HG03521 (cell line): ENCODE data around the gene AP3S2.
"Not testable (repeated sequence)": the region's sequence is repeated elsewhere in the genome, so short reads cannot be mapped to it uniquely, and the experiment has no call there.

Source experiments
- ATAC-seq: cut with Tn5 transposase; IDR thresholded peaks from one replicate; pipeline ENCODE4 v1.9.1; 2021; ENCODE audit warnings: mild to moderate bottlenecking, moderate library complexity; ENCODE audit not compliant: unreplicated experiment

The AP3S2 gene

GRCh38 chr15:89836267-89837133 is 57.3 kb downstream of the AP3S2 start:
- ATAC-seq, result no peak

DNA sequence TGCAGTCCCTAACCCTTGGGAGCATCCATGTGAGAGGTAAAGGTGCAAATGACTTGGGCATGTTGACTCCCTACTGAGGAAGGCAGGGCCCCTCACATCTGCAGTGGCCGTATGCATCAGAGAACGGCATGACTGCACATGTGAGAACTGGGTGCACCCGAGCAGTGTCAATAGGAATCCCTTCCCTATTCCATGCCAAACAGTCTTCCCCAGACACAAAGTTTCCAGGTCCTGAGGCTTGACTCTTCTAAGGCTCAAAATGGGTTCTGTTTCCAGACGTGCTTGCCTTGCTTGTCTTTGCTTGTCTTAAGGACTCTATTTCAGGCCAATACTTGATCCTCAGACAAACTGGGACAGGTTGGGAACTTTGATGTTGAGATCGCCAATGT is 58.6 kb downstream of the AP3S2 start:
- ATAC-seq, result no peak

GRCh38 chr15:89834465-89835175 is 59.2 kb downstream of the AP3S2 start:
- ATAC-seq, result not testable (repeated sequence)

- ATAC-seq, result no peak
These were observed 59.8 kb downstream of the AP3S2 start for GRCh38 chr15:89833966-89834365.

DNA sequence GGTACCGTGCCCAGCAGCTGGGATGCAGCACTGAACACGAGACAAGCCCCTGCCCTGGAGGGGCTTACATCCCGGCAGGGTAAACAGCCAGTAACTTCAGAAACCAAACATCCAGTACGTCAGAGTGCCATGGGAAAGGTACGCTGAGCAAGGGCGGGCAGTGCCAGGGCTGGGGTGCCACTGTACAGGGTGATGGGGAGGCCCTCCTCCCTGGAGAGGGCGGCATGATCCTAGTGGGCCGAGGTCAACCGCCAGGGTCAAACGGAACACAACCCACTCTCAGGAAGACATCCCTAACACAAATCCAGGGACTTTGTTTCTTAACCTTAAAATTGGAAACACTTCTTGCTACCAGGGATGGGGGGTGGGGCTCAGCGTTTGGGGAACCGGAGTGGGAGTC is 63.2 kb downstream of the AP3S2 start:
- ATAC-seq, result no peak

GRCh38 chr15:89829616-89830440 is 64.0 kb downstream of the AP3S2 start:
- ATAC-seq, result no peak

DNA sequence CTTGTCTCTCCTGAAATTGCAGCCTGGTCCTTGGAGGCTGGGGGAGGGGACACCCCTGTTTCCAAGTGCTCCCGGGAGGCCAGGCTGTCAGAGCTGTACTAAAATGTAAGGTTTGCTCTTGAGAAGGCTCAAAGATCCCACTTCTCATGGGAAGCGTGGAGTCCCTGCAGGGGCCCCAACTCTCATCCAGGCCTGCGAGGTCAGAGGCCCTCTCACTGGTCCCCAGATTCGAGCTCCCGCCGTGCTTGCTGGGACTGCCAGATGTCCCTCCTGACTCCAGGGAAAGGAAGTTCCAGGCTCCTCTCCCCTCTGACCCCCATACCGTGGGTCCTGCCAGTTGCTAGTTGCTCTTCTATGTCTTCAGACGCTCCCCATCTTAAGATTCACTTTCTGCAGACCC is 64.6 kb downstream of the AP3S2 start:
- no peak for ATAC-seq

- ATAC-seq, result no peak
These were observed 65.3 kb downstream of the AP3S2 start for GRCh38 chr15:89828281-89829145.

DNA sequence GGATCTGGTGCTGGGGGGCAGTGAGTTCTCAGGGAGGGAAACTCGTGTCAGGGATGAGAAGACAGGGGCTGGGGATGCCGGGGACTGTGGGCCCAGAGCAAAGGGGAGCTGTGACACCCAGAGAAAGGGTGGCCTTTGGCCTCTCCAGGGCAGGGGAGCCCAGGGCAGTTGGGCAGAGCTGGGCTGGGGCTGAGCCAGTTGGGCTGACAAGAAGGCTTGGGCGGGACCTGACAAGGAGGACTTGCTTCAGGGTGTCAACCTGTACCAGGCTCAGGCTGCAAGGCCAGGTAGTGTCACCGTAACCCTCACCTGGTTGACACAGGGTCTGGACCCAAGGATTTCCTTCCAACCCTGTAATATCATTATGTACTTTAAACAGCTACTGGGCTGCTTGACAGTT is 66.0 kb downstream of the AP3S2 start:
- no peak for ATAC-seq

GRCh38 chr15:89826671-89827655 is 66.8 kb downstream of the AP3S2 start:
- ATAC-seq, result no peak

GRCh38 chr15:89825271-89825940 is 68.4 kb downstream of the AP3S2 start:
- no peak for ATAC-seq

GRCh38 chr15:89824607-89824867 is 69.3 kb downstream of the AP3S2 start:
- ATAC-seq, result no peak

GRCh38 chr15:89823836-89824606 is 69.8 kb downstream of the AP3S2 start:
- ATAC-seq, result no peak

GRCh38 chr15:89822951-89823711 is 70.7 kb downstream of the AP3S2 start:
- no peak for ATAC-seq

DNA sequence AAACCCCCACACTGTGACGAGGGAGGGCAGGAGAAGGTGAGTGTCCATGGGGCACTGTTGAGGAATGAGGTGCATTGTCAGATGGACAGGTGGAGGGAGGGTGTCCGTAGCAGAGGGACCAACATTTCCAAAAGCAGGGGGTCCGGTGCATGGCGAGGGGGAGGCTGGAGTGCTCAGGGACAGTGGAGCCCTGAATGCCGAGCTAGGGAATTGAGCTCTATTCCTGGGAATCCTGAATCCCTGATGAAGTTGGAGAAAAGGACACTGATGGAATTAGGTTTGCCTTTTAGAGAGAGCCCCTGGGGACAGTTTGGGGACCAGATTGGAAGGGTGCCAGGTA is 71.2 kb downstream of the AP3S2 start:
- no peak for ATAC-seq

DNA sequence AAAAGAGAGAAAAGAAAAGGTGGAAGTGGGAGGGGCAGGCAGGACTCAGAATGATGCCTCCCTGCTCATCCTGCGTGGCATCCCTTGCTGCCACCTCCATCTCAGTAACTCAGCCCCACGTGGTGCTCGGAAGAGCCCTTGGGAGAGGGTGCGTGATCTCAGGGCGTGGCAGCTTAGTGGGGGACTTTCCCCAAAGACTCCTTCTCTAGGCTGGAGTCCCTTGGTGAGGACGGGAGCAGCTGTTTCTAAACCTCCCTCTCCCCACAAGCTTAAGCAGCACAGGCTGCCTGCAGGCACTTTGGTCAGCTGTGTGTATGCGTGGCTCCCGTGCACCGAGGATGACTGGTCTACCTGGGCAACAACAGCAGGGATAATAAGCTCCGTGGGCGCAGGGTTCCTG is 71.8 kb downstream of the AP3S2 start:
- no peak for ATAC-seq
